PC-3 (cell line): ENCODE data around the gene CPS1. TPM values are rescaled to one million over a fixed set of nuclear protein-coding genes. Genes with fewer than 3 reads are reported as not detected.
A peak's percentile ranks its signal among the peaks of the same experiment; 100 is the strongest.

Experiments used
- ATAC-seq: fragments of 200-7000 bp; cut with Tn5 transposase; 2 replicates; pipeline ENCODE4 v1.9.1; 2020; ENCODE audit warnings: mild to moderate bottlenecking, moderate library complexity
- BruUV-seq: library from RNA; stranded (reverse); fragments of 400-500 nt; replicated peaks from 2 replicates; lab custom pipeline; 2021; lab: Mats Ljungman, UMichigan
- CTCF ChIA-PET: fragments of 300-600 bp; sonication (Branson Sonifier 250); formaldehyde crosslinking; loops from one replicate; lab custom pipeline; 2022; ENCODE audit warnings: antibody characterized with exemption; lab: Charles Lee
- POLR2A ChIA-PET: fragments of 300-600 bp; sonication (Branson Sonifier 250); formaldehyde crosslinking; loops from one replicate; lab custom pipeline; 2022; ENCODE audit warnings: antibody characterized with exemption; ENCODE audit not compliant: unreplicated experiment; lab: Charles Lee
- DNase-seq: peaks from one replicate; pipeline ENCODE4 v3.0.0-alpha.2; 2015
- H2AFZ ChIP-seq: fragments of 300-600 bp; sonication (generic); 2 replicates; pipeline ENCODE4 v1.6.0; 2016; ENCODE audit warnings: antibody characterized with exemption, low read length
- H3F3A ChIP-seq: fragments of 300-600 bp; sonication (generic); one replicate; pipeline ENCODE4 v1.6.0; 2017; ENCODE audit warnings: antibody characterized with exemption, low read length, control low read depth, mild to moderate bottlenecking; ENCODE audit not compliant: unreplicated experiment
- H3K27ac ChIP-seq: fragments of 300-600 bp; sonication (generic); 2 replicates; pipeline ENCODE4 v1.5.1; 2016; ENCODE audit warnings: mild to moderate bottlenecking, low read length
- H3K27me3 ChIP-seq: fragments of 300-600 bp; sonication (generic); 2 replicates; pipeline ENCODE4 v1.6.1; 2016; ENCODE audit warnings: low read length, mixed read lengths
- H3K36me3 ChIP-seq: fragments of 300-600 bp; sonication (generic); 2 replicates; pipeline ENCODE4 v1.6.1; 2016; ENCODE audit warnings: low read depth, mixed run types, low read length, mixed read lengths
- H3K4me1 ChIP-seq: fragments of 300-600 bp; sonication (generic); 2 replicates; pipeline ENCODE4 v1.5.1; 2016; ENCODE audit warnings: low read length; ENCODE audit not compliant: insufficient read depth
- H3K4me2 ChIP-seq: fragments of 300-600 bp; sonication (generic); 2 replicates; pipeline ENCODE4 v1.6.0; 2016; ENCODE audit warnings: low read length
- H3K4me3 ChIP-seq: fragments of 300-600 bp; sonication (generic); 2 replicates; pipeline ENCODE4 v1.5.1; 2016; ENCODE audit warnings: mild to moderate bottlenecking, low read length, mixed read lengths
- H3K79me2 ChIP-seq: fragments of 300-600 bp; sonication (generic); 2 replicates; pipeline ENCODE4 v1.6.1; 2017; ENCODE audit warnings: low read length, mixed read lengths
- H3K9ac ChIP-seq: fragments of 300-600 bp; sonication (generic); 2 replicates; pipeline ENCODE4 v1.6.0; 2016; ENCODE audit warnings: mild to moderate bottlenecking, low read length
- H3K9me2 ChIP-seq: fragments of 300-600 bp; sonication (generic); replicated peaks from 2 replicates; pipeline ENCODE4 v1.6.1; 2016; ENCODE audit warnings: mixed run types, low read length, mixed read lengths
- H3K9me3 ChIP-seq: fragments of 300-600 bp; sonication (generic); 2 replicates; pipeline ENCODE4 v1.6.1; 2016; ENCODE audit warnings: low read length, mixed read lengths
- H4K20me1 ChIP-seq: fragments of 300-600 bp; sonication (generic); 2 replicates; pipeline ENCODE4 v1.6.1; 2016; ENCODE audit warnings: low read length, mixed read lengths
- EZH2 ChIP-seq: fragments of 300-600 bp; sonication (generic); IDR thresholded peaks from one replicate; pipeline ENCODE4 v1.6.1; 2017; ENCODE audit warnings: antibody characterized with exemption, mild to moderate bottlenecking, low read length; ENCODE audit not compliant: unreplicated experiment
- EZH2phosphoT487 ChIP-seq: fragments of 300-600 bp; sonication (generic); IDR thresholded peaks from 2 replicates; pipeline ENCODE4 v1.6.1; 2018; ENCODE audit warnings: mild to moderate bottlenecking, antibody characterized with exemption, low read length, borderline replicate concordance
- intact Hi-C: fragments of 100-400 bp; cut with micrococcal nuclease; formaldehyde crosslinking; loops from 2 replicates; pipeline ENCODE4 v1.9.0; 2023
- total RNA-seq: library from RNA; depleted of rRNA; stranded (reverse); fragments of >200 nt; gene quantifications from 2 replicates; pipeline ENCODE4 v1.2.3, GENCODE V29; 2014
- TF ChIP-seq, protein P1 (sequence below): fragments of 300-600 bp; sonication (generic); conservative IDR thresholded peaks from 2 replicates; pipeline ENCODE4 v1.5.1; 2017; ENCODE audit warnings: antibody characterized with exemption, low read depth, mild to moderate bottlenecking, low read length

Gene CPS1
- total RNA-seq, 1 experiment from 2014 or later = 17.7 TPM

DNA sequence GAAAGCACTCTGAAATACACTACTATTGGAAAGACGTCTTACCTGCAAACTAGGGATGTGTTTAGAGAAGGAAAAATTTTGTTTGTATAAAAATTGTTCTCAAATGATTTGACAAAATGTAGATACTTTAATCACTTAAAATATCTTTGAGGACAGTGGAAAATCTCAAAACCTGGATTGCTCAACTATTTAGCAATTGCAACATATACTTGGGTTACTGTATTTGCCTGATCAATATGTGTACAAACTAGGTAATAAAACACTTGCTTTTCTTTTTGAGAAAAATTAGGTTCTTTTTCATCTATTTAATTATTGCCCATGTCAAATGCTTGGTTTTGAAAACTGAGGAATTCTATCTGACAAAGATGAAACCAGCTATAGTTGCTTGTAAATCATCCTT is 60.9 kb downstream of the CPS1 start:
- Histone ChIP-seq H3K4me3 (no peak overlapping the region), H3K9me2 (no peaks in the 10 kb centered on the region), H3F3A (no peaks in the 10 kb centered on the region), H3K9ac (no peak overlapping the region), H3K79me2 (no peaks in the 10 kb centered on the region), H3K4me1 (no peaks in the 10 kb centered on the region), H3K9me3 (no peaks in the 10 kb centered on the region), H3K36me3 (no peaks in the 10 kb centered on the region), H3K27ac (no peak overlapping the region), H4K20me1 (no peaks in the 10 kb centered on the region), H3K27me3 (no peaks in the 10 kb centered on the region), H2AFZ (no peak overlapping the region), H3K4me2 (no peak overlapping the region)
- no peak for TF ChIP-seq EZH2
- TF ChIP-seq, protein P1, sequence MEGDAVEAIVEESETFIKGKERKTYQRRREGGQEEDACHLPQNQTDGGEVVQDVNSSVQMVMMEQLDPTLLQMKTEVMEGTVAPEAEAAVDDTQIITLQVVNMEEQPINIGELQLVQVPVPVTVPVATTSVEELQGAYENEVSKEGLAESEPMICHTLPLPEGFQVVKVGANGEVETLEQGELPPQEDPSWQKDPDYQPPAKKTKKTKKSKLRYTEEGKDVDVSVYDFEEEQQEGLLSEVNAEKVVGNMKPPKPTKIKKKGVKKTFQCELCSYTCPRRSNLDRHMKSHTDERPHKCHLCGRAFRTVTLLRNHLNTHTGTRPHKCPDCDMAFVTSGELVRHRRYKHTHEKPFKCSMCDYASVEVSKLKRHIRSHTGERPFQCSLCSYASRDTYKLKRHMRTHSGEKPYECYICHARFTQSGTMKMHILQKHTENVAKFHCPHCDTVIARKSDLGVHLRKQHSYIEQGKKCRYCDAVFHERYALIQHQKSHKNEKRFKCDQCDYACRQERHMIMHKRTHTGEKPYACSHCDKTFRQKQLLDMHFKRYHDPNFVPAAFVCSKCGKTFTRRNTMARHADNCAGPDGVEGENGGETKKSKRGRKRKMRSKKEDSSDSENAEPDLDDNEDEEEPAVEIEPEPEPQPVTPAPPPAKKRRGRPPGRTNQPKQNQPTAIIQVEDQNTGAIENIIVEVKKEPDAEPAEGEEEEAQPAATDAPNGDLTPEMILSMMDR = no peak
- no peak for TF ChIP-seq EZH2phosphoT487
- BruUV-seq = no TSS peak
- ATAC-seq = no peak
- DNase-seq = no peak
- POLR2A ChIA-PET = no interaction called here
- intact Hi-C loops = loop anchor here (1.0 kb wide), 3 partner anchors 40 to 541 kb away; no protein-coding TSS in a partner anchor
- CTCF ChIA-PET = interaction anchor here (0.6 to 1.6 kb wide), 2 partner anchors 418 to 1232 kb away, joined by 3 to 5 read pairs; no protein-coding TSS in a partner anchor

DNA sequence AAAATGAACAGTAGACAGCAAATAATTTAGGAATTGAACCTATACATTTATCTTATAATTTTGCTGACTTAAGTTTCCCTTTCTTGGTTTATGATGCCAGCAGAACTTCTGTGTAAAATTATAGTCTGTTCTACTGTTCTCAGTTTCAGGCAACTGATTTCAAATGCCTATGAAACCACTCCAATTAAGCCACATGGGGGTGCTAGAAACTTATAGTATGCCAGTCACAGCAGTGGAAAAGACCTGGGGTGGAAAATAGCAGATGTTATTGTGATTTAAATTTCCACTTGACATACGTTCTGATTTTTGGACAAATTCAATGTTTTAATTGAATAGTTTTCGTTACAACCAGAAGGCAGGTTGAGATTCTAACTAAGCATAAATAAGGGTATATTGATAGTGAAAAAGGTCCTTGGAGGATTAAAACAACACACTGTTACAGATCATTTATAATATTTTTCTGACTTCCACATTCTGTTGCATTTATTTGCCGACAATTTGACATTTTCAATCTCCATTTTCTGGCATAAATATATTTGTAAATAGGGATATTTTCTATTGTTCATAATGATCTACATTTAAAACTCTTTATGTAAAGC is 61.4 kb downstream of the CPS1 start:
- H3K9me2 ChIP-seq = no peaks in the 10 kb centered on the region
- H3K4me3 ChIP-seq = no peak overlapping the region
- no TSS peak for BruUV-seq
- no peak overlapping the region for H3K27ac ChIP-seq
- H4K20me1 ChIP-seq = no peaks in the 10 kb centered on the region
- POLR2A ChIA-PET = no interaction called here
- H3F3A ChIP-seq = no peaks in the 10 kb centered on the region
- intact Hi-C loops = loop anchor here (1.0 kb wide), 3 partner anchors 41 to 540 kb away; no protein-coding TSS in a partner anchor
- CTCF ChIA-PET = interaction anchor here (0.6 to 1.6 kb wide), 2 partner anchors 418 to 1233 kb away, joined by 3 to 5 read pairs; no protein-coding TSS in a partner anchor
- no peaks in the 10 kb centered on the region for H3K4me1 ChIP-seq
- ATAC-seq (peak; percentile 81), DNase-seq (peak; percentile 64)
- no peaks in the 10 kb centered on the region for H3K79me2 ChIP-seq
- H3K4me2 ChIP-seq = no peak overlapping the region
- H3K9me3 ChIP-seq = no peaks in the 10 kb centered on the region
- no peaks in the 10 kb centered on the region for H3K27me3 ChIP-seq
- H2AFZ ChIP-seq = no peak overlapping the region
- TF ChIP-seq, protein P1 = peak; percentile 87
- TF ChIP-seq EZH2 = no peak
- no peak for TF ChIP-seq EZH2phosphoT487
- H3K36me3 ChIP-seq = no peaks in the 10 kb centered on the region
- H3K9ac ChIP-seq = no peak overlapping the region

DNA sequence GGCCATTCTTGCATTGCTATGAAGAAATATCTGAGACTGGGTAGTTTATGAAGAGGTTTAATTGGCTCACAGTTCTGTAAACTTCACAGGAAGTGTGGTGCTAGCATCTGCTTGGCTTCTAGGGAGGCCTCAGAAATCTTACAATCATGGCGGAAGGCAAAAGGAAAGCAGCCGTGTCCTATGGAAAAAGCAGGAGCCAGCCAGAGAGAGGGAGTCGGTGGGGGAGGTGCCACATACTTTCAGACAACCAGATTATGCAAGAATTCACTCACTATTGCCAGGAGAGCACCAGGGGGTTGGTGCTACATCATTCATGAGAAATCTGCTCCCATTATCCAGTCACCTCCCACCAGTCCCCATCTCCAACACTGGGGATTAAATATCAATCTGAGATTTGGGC is 64.1 kb downstream of the CPS1 start:
- H3K4me1 ChIP-seq = no peaks in the 10 kb centered on the region
- ChIA-PET POLR2A (no interaction called here), CTCF (no interaction called here)
- H3K27me3 ChIP-seq = no peaks in the 10 kb centered on the region
- no peaks in the 10 kb centered on the region for H3K9me3 ChIP-seq
- no peak overlapping the region for H3K4me2 ChIP-seq
- no peak overlapping the region for H3K4me3 ChIP-seq
- H3K27ac ChIP-seq = no peak overlapping the region
- H3K79me2 ChIP-seq = no peaks in the 10 kb centered on the region
- no peaks in the 10 kb centered on the region for H3F3A ChIP-seq
- intact Hi-C loops = no loop called here
- no peak overlapping the region for H3K9ac ChIP-seq
- H3K36me3 ChIP-seq = no peaks in the 10 kb centered on the region
- no peaks in the 10 kb centered on the region for H4K20me1 ChIP-seq
- no TSS peak for BruUV-seq
- H3K9me2 ChIP-seq = no peaks in the 10 kb centered on the region
- no peak for ATAC-seq
- TF ChIP-seq, protein P1 = no peak
- TF ChIP-seq EZH2phosphoT487 (no peak), EZH2 (no peak)
- no peak for DNase-seq
- H2AFZ ChIP-seq = no peak overlapping the region
